ENCODE data around the gene DKK3.

The DKK3 gene

DNA sequence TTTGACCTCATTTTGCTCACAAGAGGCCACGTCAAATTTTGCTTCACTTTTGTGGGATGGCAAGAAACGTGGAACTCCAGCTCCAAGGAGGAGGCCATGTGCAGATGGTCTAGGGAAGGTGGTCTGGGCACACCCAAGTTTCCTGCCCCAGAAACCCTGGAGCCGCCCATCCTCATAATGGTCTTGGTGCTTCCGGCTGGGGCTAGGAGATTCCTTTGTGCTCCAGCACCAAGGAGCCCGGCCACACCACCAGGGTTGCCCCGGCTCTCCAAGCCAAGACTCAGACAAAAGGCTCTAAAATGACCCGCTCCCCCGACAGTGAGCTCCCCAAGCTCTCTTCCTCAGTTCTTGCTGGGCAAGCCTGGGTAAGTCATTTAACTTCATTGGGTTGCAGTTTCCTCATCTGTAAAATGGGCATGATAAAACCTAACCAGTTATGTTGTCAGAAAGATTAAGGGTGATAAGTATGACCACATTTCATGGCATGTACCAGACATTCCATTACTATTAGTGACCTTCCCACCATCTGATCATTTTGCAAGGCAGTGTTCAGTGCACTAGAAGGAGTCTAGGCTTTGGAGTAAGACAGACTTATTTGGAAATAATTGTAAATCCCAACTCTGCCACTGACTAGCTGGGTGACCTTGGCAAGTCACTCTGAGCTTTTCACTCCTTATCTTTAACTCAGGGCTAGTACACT is 23.3 kb downstream of the DKK3 start:
- DNase-seq (ENCODE audit: extremely low spot score, insufficient read length, low read depth), result no peak
- FAIRE-seq, result no peak

DNA sequence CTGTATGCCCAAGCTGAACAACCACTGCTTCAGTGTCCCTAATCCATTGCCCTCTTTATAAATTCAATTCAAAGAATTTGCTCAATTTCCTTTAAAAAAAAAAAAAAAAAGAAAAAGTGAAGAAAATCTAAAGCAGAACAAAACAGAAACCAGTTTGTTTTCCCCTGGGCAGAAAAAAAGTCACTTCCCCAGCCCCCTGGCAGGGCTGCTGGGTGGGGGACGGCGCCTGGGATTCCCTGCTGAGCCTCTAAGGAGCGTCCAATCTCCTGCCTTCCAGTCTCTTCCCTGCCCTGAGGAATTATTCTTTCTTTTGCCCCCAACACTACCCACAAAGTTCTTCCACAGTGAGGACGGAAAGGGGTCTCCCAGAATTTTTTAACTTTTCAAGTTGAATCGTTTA is 23.9 kb downstream of the DKK3 start:
- DNase-seq (ENCODE audit: extremely low spot score, insufficient read length, low read depth) (no peak), FAIRE-seq (no peak)

DNA sequence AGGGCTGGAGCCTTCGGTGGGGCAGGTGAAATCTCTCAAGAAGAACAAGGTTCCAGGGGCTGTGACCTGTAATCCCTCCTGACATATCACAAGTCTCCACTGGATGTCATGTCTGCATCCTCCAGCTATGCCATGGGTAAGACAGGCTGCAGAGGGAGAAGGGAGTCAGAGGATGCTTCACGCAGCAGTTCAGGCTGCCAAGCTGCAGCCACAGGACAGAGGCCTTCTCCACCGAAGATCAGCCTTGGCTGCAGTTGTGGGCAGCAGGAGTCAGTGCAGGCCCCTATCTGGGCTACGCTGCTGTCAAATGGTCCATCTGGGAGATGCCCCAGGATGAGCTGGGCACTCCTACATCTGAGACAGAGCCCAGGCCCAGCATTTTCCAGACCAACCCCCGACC is 25.0 kb downstream of the DKK3 start:
- DNase-seq (ENCODE audit: extremely low spot score, insufficient read length, low read depth) (no peak), FAIRE-seq (no peak)

DNA sequence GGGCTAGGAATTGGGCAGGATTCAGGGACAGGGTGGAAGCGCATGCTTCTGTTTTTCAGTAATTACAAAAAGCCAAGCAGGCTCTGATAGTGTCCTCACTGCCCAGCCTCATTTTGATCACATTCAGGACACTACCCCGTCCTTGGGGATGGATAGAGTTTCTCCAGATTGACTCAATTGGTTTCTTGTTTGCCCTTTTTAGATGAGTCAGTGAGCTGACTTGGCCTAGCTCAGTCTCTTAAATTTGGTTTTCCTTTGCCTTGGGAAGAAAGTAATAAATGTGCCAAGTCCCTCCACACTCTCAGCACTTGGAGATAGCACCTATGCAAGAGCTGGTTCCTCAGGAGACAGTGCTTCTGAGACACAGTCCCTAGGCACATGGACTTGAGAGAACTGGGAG is 25.5 kb downstream of the DKK3 start:
- DNase-seq (ENCODE audit: extremely low spot score, insufficient read length, low read depth) (no peak), FAIRE-seq (no peak)

DNA sequence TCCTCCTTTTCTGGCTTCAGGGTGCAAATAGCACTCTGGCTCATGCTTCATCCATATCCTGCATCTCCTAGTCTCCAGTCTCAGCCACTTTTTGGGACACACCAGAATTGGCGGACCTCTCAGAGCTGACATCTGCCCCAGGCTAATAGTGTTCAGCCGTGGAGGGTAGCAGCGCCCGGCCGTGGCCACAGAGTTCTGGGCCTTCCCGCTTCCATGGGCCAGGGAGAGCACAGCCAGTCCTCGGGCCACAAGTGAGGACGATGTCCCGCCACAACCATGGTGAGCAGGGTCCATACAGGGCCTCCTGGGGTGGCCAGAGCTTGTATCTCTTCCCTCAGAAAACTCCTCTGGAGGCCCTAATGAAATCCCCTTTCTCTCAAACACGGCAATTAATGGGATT is 26.0 kb downstream of the DKK3 start:
- no peak for DNase-seq (ENCODE audit: extremely low spot score, insufficient read length, low read depth)
- FAIRE-seq, result no peak

DNA sequence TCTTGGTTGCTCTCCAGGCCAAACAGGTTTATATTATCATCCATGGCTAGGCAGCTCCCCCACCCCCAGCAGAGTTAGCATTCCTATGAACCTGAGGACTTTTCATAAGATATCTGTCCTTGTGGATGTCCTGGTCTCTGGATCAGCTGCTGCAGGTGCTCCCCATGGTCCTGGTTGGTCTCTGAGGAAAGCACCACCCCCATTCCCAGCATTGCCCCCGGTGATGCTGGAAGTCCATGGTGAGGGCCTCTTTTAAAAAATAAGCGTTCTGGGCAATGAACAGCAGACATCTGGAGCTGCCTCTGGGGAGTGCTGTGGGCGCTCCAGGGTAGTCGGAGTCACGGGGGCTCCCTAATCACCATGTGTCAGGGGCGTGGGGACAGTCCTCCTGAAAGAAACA is 26.6 kb downstream of the DKK3 start:
- FAIRE-seq (no peak), DNase-seq (ENCODE audit: extremely low spot score, insufficient read length, low read depth) (no peak)

DNA sequence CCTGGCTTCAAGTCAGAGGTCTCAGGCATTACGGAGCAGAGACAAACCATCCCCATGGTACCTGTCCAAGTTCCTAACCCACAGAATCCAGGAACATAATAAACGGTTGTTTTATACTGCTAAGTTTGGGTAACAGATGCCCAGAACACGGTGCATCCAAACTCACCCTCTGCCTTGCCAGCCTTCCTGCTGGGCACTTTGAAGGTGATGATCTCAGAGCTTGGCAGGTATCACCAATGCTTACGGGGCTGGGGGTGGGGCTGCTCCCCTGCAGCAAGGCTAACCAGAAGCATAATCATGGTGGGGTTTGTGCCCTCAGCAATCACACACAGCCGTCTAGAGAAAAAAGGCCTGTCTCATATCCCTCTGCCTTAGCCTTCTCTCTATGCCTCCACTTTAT is 27.1 kb downstream of the DKK3 start:
- FAIRE-seq, result no peak
- no peak for DNase-seq (ENCODE audit: extremely low spot score, insufficient read length, low read depth)

DNA sequence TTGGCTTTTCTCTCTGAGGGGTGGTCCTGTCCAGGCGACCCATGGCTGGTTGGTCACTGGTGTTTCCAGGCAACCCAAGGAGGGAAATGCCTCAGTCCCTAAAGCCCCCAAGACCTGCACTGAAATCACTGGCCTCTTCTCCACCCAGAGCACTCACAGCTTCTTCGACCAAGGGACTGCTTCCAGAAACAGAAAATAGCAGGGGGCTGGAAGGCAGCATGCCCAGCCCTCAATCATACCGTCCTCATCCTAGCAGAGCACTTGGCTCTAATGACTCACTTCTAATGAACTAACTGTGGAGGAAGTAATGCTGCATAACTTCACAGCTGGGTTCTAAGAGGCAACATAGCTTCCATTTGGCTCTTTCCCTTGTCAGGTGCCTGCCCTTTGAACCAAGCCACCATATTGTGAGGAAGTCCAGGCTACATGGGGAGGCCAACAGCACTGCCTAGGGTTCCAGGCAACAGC is 27.6 kb downstream of the DKK3 start:
- DNase-seq (ENCODE audit: extremely low spot score, insufficient read length, low read depth), result no peak
- no peak for FAIRE-seq

- DNase-seq (ENCODE audit: extremely low spot score, insufficient read length, low read depth), result no peak
- no peak for FAIRE-seq
Observed at GRCh38 chr11:11980200-11980599, 28.2 kb downstream of the DKK3 start.

GRCh38 chr11:11979488-11980117 is 28.8 kb downstream of the DKK3 start:
- DNase-seq (ENCODE audit: extremely low spot score, insufficient read length, low read depth) (no peak), FAIRE-seq (no peak)

DNA sequence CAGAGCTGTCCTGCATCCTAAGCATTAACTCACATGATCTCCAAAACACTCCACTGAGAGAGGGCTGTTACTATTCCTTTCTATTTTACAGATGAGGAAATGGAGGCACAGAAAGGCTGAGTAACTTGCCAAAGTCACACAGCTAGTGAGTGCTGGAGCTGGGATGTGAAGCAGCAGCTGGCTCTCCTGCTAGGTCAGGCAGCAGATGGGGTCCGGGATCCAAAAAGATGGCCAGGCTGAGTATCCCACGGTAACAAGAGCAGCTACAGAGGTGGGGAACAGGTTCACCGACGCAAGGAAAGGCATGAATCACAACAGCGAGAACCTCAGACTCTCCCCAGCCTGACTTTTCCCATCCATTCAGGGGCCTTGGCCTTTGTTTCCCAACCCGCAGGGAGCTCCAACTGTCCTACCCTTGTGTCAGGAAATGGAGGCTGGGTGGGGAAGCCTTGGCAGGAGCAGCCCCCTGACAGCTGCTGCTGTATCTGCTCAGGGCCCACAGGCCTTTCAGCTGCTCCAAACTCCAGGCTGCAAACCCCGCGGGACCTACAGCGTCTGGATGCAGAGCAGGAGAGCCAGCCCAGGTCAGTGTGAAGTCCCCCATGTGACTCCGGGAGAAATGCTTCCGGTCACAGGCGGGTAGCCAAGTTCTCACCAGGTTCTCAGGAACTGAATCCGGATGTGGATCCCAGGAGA is 29.5 kb downstream of the DKK3 start:
- FAIRE-seq (no peak), DNase-seq (ENCODE audit: extremely low spot score, insufficient read length, low read depth) (no peak)

GRCh38 chr11:11978098-11978637 is 30.3 kb downstream of the DKK3 start:
- FAIRE-seq, result no peak
- DNase-seq (ENCODE audit: extremely low spot score, insufficient read length, low read depth), result no peak

DNA sequence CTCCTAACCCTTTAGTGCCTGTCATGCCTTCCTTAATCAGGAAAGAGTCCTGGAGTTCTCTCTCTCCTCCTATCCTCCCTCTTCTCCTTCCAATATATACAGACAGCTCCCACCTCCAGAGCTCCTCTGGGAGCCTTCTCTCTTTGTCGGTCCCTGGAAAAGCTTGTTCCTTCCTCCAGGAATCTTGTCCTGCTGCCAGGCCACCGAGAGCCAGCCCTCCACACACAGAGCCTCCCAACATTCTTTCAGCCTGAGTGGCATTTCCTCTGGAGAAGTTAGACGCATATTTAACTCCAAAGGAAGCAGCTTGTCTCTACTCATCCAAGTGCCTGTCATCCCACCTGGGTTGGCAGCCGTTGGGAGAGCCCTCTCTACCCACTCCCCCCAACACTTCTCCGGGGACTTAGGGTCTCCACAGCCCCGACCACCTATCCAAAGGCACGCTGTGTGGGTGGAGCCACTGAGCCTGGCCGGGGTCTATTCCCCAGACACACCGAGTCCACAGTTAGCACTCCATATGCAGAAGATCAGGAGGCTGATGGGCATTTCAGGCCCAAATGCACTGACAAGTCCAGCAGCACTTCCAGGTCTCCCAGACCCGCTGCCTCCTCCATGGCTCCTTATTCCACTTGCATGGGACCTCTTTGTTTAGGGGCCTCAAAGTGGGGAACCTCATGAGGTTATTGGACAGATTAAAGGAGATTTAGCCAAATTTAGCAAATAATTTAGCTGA is 31.1 kb downstream of the DKK3 start:
- FAIRE-seq, result no peak
- DNase-seq (ENCODE audit: extremely low spot score, insufficient read length, low read depth), result no peak

GRCh38 chr11:11976481-11977127 is 31.8 kb downstream of the DKK3 start:
- FAIRE-seq, result no peak
- DNase-seq (ENCODE audit: extremely low spot score, insufficient read length, low read depth), result no peak

GRCh38 chr11:11975201-11976092 is 33.0 kb downstream of the DKK3 start:
- DNase-seq (ENCODE audit: extremely low spot score, insufficient read length, low read depth), result no peak
- FAIRE-seq, result no peak

DNA sequence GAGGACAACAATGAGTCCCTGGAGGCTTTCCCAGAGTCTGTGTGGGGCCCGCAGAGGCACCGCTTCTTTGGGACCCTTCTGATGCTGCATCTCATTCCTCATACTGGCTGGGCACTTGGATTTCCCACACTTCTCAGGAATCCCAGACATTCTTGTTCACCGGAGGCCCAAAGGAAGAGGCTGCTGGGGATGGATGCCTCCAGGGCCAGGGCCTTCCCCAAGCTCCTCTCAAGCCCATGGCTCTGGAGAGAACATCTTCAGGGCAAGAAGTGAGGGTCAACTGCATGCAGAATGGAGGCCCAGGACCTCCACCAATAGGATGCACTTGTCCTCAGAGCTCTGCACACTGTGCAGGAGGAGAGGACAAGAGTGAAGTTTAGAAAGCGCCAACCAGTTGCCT is 34.6 kb downstream of the DKK3 start:
- FAIRE-seq, result no peak
- no peak for DNase-seq (ENCODE audit: extremely low spot score, insufficient read length, low read depth)

GRCh38 chr11:11973361-11973800 is 35.0 kb downstream of the DKK3 start:
- FAIRE-seq (no peak), DNase-seq (ENCODE audit: extremely low spot score, insufficient read length, low read depth) (no peak)

GRCh38 chr11:11972730-11973341 is 35.6 kb downstream of the DKK3 start:
- FAIRE-seq (no peak), DNase-seq (ENCODE audit: extremely low spot score, insufficient read length, low read depth) (no peak)

All from GM18507 (cell line).